ENCODE results near the gene ZDHHC11B.
"Not testable (repeated sequence)": the region's sequence is repeated elsewhere in the genome, so short reads cannot be mapped to it uniquely, and the experiment has no call there.

Gene ZDHHC11B

GRCh38 chr5:688348-689010 lies 96.0 kb downstream of the ZDHHC11B start:
- not testable (repeated sequence) for H3K27ac ChIP-seq (ENCODE audit: low read depth, low read length)

GRCh38 chr5:686936-687335 lies 97.6 kb downstream of the ZDHHC11B start:
- H3K4me1 ChIP-seq (ENCODE audit: control insufficient read depth, insufficient read depth, low read length); H3K27me3 ChIP-seq (ENCODE audit: control insufficient read depth, insufficient read depth, low read length); H3K4me3 ChIP-seq (ENCODE audit: low read length); H3K27ac ChIP-seq (ENCODE audit: low read depth, low read length); H3K9ac ChIP-seq (ENCODE audit: low read length); H3K36me3 ChIP-seq (ENCODE audit: control insufficient read depth, insufficient read depth, low read length): not testable (repeated sequence)

More at GRCh38 chr5:688348-689010, 96.0 kb downstream of the ZDHHC11B start:
- H3K27me3 ChIP-seq (ENCODE audit: control insufficient read depth, insufficient read depth, low read length); H3K9ac ChIP-seq (ENCODE audit: low read length); H3K4me3 ChIP-seq (ENCODE audit: low read length); H3K36me3 ChIP-seq (ENCODE audit: control insufficient read depth, insufficient read depth, low read length); H3K4me1 ChIP-seq (ENCODE audit: control insufficient read depth, insufficient read depth, low read length): not testable (repeated sequence)

GRCh38 chr5:686172-686523 lies 98.4 kb downstream of the ZDHHC11B start:
- H3K27me3 ChIP-seq (ENCODE audit: control insufficient read depth, insufficient read depth, low read length); H3K9ac ChIP-seq (ENCODE audit: low read length); H3K4me3 ChIP-seq (ENCODE audit: low read length); H3K27ac ChIP-seq (ENCODE audit: low read depth, low read length); H3K36me3 ChIP-seq (ENCODE audit: control insufficient read depth, insufficient read depth, low read length); H3K4me1 ChIP-seq (ENCODE audit: control insufficient read depth, insufficient read depth, low read length): not testable (repeated sequence)

GRCh38 chr5:685262-686171 lies 99.0 kb downstream of the ZDHHC11B start:
- Histone ChIP-seq H3K4me3 (ENCODE audit: low read length) (no peak overlapping the region), H3K27me3 (ENCODE audit: control insufficient read depth, insufficient read depth, low read length) (peaks cover 4% of the 10 kb centered on the region), H3K27ac (ENCODE audit: low read depth, low read length) (no peak overlapping the region), H3K9ac (ENCODE audit: low read length) (no peak overlapping the region), H3K4me1 (ENCODE audit: control insufficient read depth, insufficient read depth, low read length) (no peaks in the 10 kb centered on the region), H3K36me3 (ENCODE audit: control insufficient read depth, insufficient read depth, low read length) (no peaks in the 10 kb centered on the region)

- Histone ChIP-seq H3K27me3 (ENCODE audit: control insufficient read depth, insufficient read depth, low read length) (peaks cover 4% of the 10 kb centered on the region), H3K9ac (ENCODE audit: low read length) (no peak overlapping the region), H3K27ac (ENCODE audit: low read depth, low read length) (no peak overlapping the region), H3K4me3 (ENCODE audit: low read length) (no peak overlapping the region), H3K36me3 (ENCODE audit: control insufficient read depth, insufficient read depth, low read length) (no peaks in the 10 kb centered on the region), H3K4me1 (ENCODE audit: control insufficient read depth, insufficient read depth, low read length) (no peaks in the 10 kb centered on the region)
These were observed 99.7 kb downstream of the ZDHHC11B start for GRCh38 chr5:684751-685216.

GRCh38 chr5:683551-684481 lies 100.7 kb downstream of the ZDHHC11B start:
- H3K4me3 ChIP-seq (ENCODE audit: low read length): no peak overlapping the region
- no peak overlapping the region for H3K9ac ChIP-seq (ENCODE audit: low read length)
- H3K36me3 ChIP-seq (ENCODE audit: control insufficient read depth, insufficient read depth, low read length): no peaks in the 10 kb centered on the region
- peaks cover 4% of the 10 kb centered on the region for H3K27me3 ChIP-seq (ENCODE audit: control insufficient read depth, insufficient read depth, low read length)
- no peak overlapping the region for H3K27ac ChIP-seq (ENCODE audit: low read depth, low read length)
- H3K4me1 ChIP-seq (ENCODE audit: control insufficient read depth, insufficient read depth, low read length): no peaks in the 10 kb centered on the region

- H3K4me3 ChIP-seq (ENCODE audit: low read length); H3K36me3 ChIP-seq (ENCODE audit: control insufficient read depth, insufficient read depth, low read length); H3K27me3 ChIP-seq (ENCODE audit: control insufficient read depth, insufficient read depth, low read length); H3K27ac ChIP-seq (ENCODE audit: low read depth, low read length); H3K9ac ChIP-seq (ENCODE audit: low read length); H3K4me1 ChIP-seq (ENCODE audit: control insufficient read depth, insufficient read depth, low read length): not testable (repeated sequence)
These were observed 101.7 kb downstream of the ZDHHC11B start for GRCh38 chr5:682651-683358.

GRCh38 chr5:682216-682615 lies 102.3 kb downstream of the ZDHHC11B start:
- not testable (repeated sequence) for H3K4me1 ChIP-seq (ENCODE audit: control insufficient read depth, insufficient read depth, low read length); H3K9ac ChIP-seq (ENCODE audit: low read length); H3K27ac ChIP-seq (ENCODE audit: low read depth, low read length); H3K27me3 ChIP-seq (ENCODE audit: control insufficient read depth, insufficient read depth, low read length); H3K36me3 ChIP-seq (ENCODE audit: control insufficient read depth, insufficient read depth, low read length); H3K4me3 ChIP-seq (ENCODE audit: low read length)

- H3K36me3 ChIP-seq (ENCODE audit: control insufficient read depth, insufficient read depth, low read length); H3K4me1 ChIP-seq (ENCODE audit: control insufficient read depth, insufficient read depth, low read length); H3K9ac ChIP-seq (ENCODE audit: low read length); H3K27me3 ChIP-seq (ENCODE audit: control insufficient read depth, insufficient read depth, low read length); H3K27ac ChIP-seq (ENCODE audit: low read depth, low read length); H3K4me3 ChIP-seq (ENCODE audit: low read length): not testable (repeated sequence)
These were observed 103.0 kb downstream of the ZDHHC11B start for GRCh38 chr5:681317-682191.

- H3K4me3 ChIP-seq (ENCODE audit: low read length); H3K9ac ChIP-seq (ENCODE audit: low read length); H3K4me1 ChIP-seq (ENCODE audit: control insufficient read depth, insufficient read depth, low read length); H3K36me3 ChIP-seq (ENCODE audit: control insufficient read depth, insufficient read depth, low read length); H3K27ac ChIP-seq (ENCODE audit: low read depth, low read length); H3K27me3 ChIP-seq (ENCODE audit: control insufficient read depth, insufficient read depth, low read length): not testable (repeated sequence)
These were observed 103.7 kb downstream of the ZDHHC11B start for GRCh38 chr5:680836-681235.

GRCh38 chr5:680118-680795 lies 104.3 kb downstream of the ZDHHC11B start:
- not testable (repeated sequence) for H3K4me1 ChIP-seq (ENCODE audit: control insufficient read depth, insufficient read depth, low read length); H3K9ac ChIP-seq (ENCODE audit: low read length); H3K36me3 ChIP-seq (ENCODE audit: control insufficient read depth, insufficient read depth, low read length); H3K4me3 ChIP-seq (ENCODE audit: low read length); H3K27me3 ChIP-seq (ENCODE audit: control insufficient read depth, insufficient read depth, low read length); H3K27ac ChIP-seq (ENCODE audit: low read depth, low read length)

All from rectal smooth muscle tissue (tissue), 1 donor.